Mesothelial cell of epicardium (in vitro differentiated cells): ENCODE results near the gene MANBA. TPM values are rescaled to one million over a fixed set of nuclear protein-coding genes. Genes with fewer than 3 reads are reported as not detected.
"Not testable (repeated sequence)": the region's sequence is repeated elsewhere in the genome, so short reads cannot be mapped to it uniquely, and the experiment has no call there.

Experiments
- DNase-seq, 2 experiments: peaks; one replicate each; pipeline ENCODE4 v3.0.0; 2021; ENCODE audit warnings: low spot score in 2 of 2; ENCODE audit not compliant: unreplicated experiment in 2 of 2
- H3K27ac Mint-ChIP-seq: 2 replicates; pipeline ENCODE4 v1.8.0; 2021; ENCODE audit warnings: mixed read lengths
- H3K27me3 Mint-ChIP-seq: 2 replicates; pipeline ENCODE4 v1.8.0; 2021; ENCODE audit warnings: low read depth, mixed read lengths
- H3K36me3 Mint-ChIP-seq: 2 replicates; pipeline ENCODE4 v1.8.0; 2021; ENCODE audit warnings: mixed read lengths
- H3K4me1 Mint-ChIP-seq: 2 replicates; pipeline ENCODE4 v1.8.0; 2021; ENCODE audit warnings: mixed read lengths
- H3K4me3 Mint-ChIP-seq: 2 replicates; pipeline ENCODE4 v1.8.0; 2021; ENCODE audit warnings: mild to moderate bottlenecking, moderate library complexity, mixed read lengths
- H3K9me3 Mint-ChIP-seq: 2 replicates; pipeline ENCODE4 v1.8.0; 2021; ENCODE audit warnings: mixed read lengths
- CTCF ChIP-seq: fragments of 200-600 bp; sonication (generic); IDR thresholded peaks from one replicate; pipeline ENCODE4 v1.5.0; 2021; ENCODE audit warnings: antibody characterized with exemption; ENCODE audit not compliant: unreplicated experiment
- total RNA-seq: library from RNA; stranded (reverse); gene quantifications from 3 replicates; pipeline ENCODE4 v1.2.1, GENCODE V29; 2021

Gene MANBA
- total RNA-seq, 1 donor from 2014 or later: 39.2 TPM

- DNase-seq: no peak
- Mint-ChIP-seq H3K27ac (peak overlapping the region; percentile 71), H3K9me3 (peaks cover 22% of the 10 kb centered on the region), H3K27me3 (no peaks in the 10 kb centered on the region), H3K4me3 (no peak overlapping the region), H3K36me3 (peaks cover 37% of the 10 kb centered on the region), H3K4me1 (peaks cover 2% of the 10 kb centered on the region)
- no peak for TF ChIP-seq CTCF
These were observed 38.0 kb downstream of the MANBA start for GRCh38 chr4:102722740-102723139.

GRCh38 chr4:102718833-102719575 is 41.8 kb downstream of the MANBA start:
- not testable (repeated sequence) for H3K4me3 Mint-ChIP-seq, H3K27ac Mint-ChIP-seq

GRCh38 chr4:102717448-102718092 is 43.2 kb downstream of the MANBA start:
- H3K27me3 Mint-ChIP-seq: no peaks in the 10 kb centered on the region
- H3K4me1 Mint-ChIP-seq: peaks cover 12% of the 10 kb centered on the region
- peaks cover 23% of the 10 kb centered on the region for H3K9me3 Mint-ChIP-seq
- H3K4me3 Mint-ChIP-seq: no peak overlapping the region
- H3K36me3 Mint-ChIP-seq: peaks cover 34% of the 10 kb centered on the region
- no peak overlapping the region for H3K27ac Mint-ChIP-seq
- DNase-seq: no peak
- no peak for TF ChIP-seq CTCF

More at GRCh38 chr4:102718833-102719575, 41.8 kb downstream of the MANBA start:
- DNase-seq, H3K4me1 Mint-ChIP-seq, H3K27me3 Mint-ChIP-seq: not testable (repeated sequence)
- Mint-ChIP-seq H3K9me3 (peaks cover 23% of the 10 kb centered on the region), H3K36me3 (peaks cover 37% of the 10 kb centered on the region)

- no peak for DNase-seq
- TF ChIP-seq CTCF: no peak
These were observed 45.7 kb downstream of the MANBA start for GRCh38 chr4:102715057-102715456.

GRCh38 chr4:102713774-102714173 is 47.0 kb downstream of the MANBA start:
- Mint-ChIP-seq H3K36me3 (peaks cover 40% of the 10 kb centered on the region), H3K27ac (peak overlapping the region; percentile 86), H3K9me3 (peaks cover 39% of the 10 kb centered on the region), H3K4me1 (peaks cover 14% of the 10 kb centered on the region)
- not testable (repeated sequence) for H3K4me3 Mint-ChIP-seq, DNase-seq, H3K27me3 Mint-ChIP-seq

More at GRCh38 chr4:102715057-102715456, 45.7 kb downstream of the MANBA start:
- peaks cover 44% of the 10 kb centered on the region for H3K36me3 Mint-ChIP-seq
- H3K27ac Mint-ChIP-seq: no peak overlapping the region
- H3K4me1 Mint-ChIP-seq: peaks cover 14% of the 10 kb centered on the region
- no peaks in the 10 kb centered on the region for H3K27me3 Mint-ChIP-seq
- peaks cover 39% of the 10 kb centered on the region for H3K9me3 Mint-ChIP-seq
- no peak overlapping the region for H3K4me3 Mint-ChIP-seq

GRCh38 chr4:102713096-102713495 is 47.7 kb downstream of the MANBA start:
- TF ChIP-seq CTCF: no peak
- H3K27me3 Mint-ChIP-seq: no peaks in the 10 kb centered on the region
- H3K4me1 Mint-ChIP-seq: peaks cover 14% of the 10 kb centered on the region
- peak overlapping the region; percentile 92 for H3K27ac Mint-ChIP-seq
- H3K9me3 Mint-ChIP-seq: peaks cover 39% of the 10 kb centered on the region
- H3K36me3 Mint-ChIP-seq: peaks cover 38% of the 10 kb centered on the region
- DNase-seq: no peak
- H3K4me3 Mint-ChIP-seq: no peak overlapping the region
